Measurements from ENCODE around the gene SLC19A1. TPM values are rescaled to one million over a fixed set of nuclear protein-coding genes. Genes with fewer than 3 reads are reported as not detected.

The SLC19A1 gene
- total RNA-seq, 1 donor from 2014 or later = 7.4 TPM

Small RNA genes lying within 50 kb of the gene (small RNA-seq; reads per million reads assigned to genes)
- not detected for gene MIR6815 (ENCODE audit: low replicate concordance)

Other genes with a start within 250 kb of the SLC19A1 start
- gene COL18A1, start 137.3 kb downstream of the SLC19A1 start, total RNA-seq = 17.0 TPM
- gene PCBP3, start 101.3 kb upstream of the SLC19A1 start, total RNA-seq = 2.7 TPM